GM13976 (cell line): ENCODE results near the gene NRF1.
A peak's percentile ranks its signal among the peaks of the same experiment; 100 is the strongest.

Source experiments
- DNase-seq: peaks from one replicate; pipeline ENCODE4 v3.0.0; 2012; ENCODE audit warnings: low spot score
- in situ Hi-C: fragments of 300-500 bp; cut with MboI; formaldehyde crosslinking; loops from one replicate; pipeline ENCODE4 v1.12.0; 2022; ENCODE audit warnings: low sequenced_read_pairs, mixed read lengths, inconsistent platforms; ENCODE audit not compliant: unreplicated experiment
- TF ChIP-seq, protein P1 (sequence below): IDR thresholded peaks from 2 replicates; pipeline ENCODE4 v1.5.1; 2012; ENCODE audit warnings: borderline replicate concordance, mild to moderate bottlenecking; ENCODE audit not compliant: insufficient read depth; ENCODE audit errors: extremely low read depth, missing control alignments, control extremely low read depth

NRF1 gene

DNA sequence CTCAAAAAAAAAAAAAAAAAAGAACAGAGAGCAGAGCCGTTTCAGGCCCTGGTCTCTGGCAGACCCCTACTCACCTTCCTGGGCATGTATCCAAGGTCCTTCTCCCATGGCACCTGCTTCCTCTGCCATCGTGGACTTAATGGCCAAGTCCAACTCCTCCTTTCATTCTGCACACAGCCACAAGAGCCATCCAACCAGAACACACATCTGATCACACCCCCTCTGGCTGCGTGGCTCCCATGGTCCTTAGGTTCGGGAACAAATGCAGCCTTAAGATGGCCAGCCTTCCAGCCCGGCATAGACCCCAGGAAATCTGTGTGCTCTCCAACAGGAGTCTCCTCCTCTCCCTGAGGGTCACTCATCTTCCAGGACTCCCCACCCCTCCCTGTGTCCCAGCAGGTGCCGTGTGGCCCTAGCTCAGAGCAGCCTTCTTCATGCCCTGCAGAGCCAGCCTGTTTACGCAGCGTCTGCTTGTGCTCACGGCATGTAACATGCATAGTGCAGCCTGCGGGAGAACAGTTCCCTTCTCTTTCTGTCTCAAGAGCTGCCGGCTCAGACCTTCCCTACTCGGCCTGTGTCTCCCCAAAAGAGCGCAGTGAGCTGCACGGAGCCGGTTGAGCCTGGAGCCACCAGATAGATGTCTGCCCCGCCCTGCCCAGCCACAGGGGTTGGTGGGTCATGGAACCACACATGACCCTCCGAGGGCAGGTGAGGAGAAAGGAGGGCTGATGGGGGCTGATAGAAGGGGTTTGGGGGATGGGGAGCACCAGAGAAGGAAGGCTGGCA is 157.3 kb downstream of the NRF1 start:
- no peak for DNase-seq
- TF ChIP-seq, protein P1, sequence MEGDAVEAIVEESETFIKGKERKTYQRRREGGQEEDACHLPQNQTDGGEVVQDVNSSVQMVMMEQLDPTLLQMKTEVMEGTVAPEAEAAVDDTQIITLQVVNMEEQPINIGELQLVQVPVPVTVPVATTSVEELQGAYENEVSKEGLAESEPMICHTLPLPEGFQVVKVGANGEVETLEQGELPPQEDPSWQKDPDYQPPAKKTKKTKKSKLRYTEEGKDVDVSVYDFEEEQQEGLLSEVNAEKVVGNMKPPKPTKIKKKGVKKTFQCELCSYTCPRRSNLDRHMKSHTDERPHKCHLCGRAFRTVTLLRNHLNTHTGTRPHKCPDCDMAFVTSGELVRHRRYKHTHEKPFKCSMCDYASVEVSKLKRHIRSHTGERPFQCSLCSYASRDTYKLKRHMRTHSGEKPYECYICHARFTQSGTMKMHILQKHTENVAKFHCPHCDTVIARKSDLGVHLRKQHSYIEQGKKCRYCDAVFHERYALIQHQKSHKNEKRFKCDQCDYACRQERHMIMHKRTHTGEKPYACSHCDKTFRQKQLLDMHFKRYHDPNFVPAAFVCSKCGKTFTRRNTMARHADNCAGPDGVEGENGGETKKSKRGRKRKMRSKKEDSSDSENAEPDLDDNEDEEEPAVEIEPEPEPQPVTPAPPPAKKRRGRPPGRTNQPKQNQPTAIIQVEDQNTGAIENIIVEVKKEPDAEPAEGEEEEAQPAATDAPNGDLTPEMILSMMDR, result no peak
- in situ Hi-C loops, result no loop called here

DNA sequence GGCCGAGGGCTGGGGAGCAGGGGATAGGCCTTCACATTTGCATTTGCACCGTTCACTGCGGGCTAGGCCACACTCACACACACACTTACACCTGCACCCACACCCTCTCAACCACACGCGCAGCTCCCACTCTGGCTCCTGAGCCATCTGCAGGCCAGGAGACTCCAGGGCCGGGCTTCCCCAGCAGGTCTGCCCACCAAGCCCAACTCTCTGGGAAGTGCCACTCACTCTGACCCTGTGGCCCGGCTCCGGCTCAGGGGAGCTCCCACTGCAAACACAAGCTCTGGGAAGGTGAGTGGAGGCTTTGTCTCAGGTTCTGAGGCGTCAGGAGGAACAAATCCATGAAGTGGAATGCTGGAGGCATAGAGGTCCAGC is 157.9 kb downstream of the NRF1 start:
- in situ Hi-C loops, result no loop called here
- TF ChIP-seq, protein P1, result no peak
- no peak for DNase-seq

DNA sequence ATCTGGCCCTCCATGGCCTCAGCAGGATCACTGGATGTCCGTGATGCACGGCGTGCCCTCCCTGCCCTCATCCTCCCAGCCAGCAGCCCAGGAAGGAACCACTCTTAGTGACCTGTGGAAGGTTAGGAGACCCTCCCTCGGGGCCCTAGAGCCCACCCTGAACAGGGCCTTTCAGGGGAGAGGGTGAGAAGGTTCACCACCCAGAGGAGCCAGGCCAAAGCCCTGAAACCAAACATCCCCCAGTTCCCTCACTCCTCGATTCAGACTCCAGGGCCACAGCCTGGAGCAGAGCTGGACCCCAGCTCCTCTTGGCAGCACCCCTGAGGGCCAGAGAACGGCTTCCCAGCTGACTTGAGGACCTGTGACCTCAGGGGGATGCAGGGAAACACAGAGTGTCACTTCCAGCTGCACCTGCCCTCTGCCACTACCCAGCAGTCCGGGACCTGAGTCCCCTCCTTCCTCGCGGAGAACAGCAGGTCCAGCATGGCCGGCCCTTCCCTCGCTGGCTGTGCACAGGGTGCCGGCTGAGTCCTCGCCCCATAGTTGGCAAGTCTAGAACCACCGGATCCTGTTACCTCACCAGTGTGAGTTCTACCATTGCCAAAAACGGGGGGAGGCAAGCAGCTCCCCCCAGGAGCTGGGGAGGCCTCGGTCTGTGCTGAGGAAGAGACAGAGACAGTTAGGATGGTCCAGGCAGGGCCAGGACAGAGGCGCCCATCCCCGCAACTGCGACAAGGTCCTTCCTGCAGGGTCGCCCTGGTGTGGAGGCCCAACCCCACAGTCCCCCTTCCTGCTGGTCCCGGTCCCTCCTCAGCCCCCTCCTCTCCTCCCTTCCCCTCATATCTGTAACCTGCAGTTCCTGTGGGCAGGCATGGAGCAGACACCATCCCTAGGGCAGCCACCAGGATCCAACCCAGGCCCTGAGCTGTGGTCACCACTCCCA is 158.6 kb downstream of the NRF1 start:
- in situ Hi-C loops, result no loop called here
- peak; percentile 37 for DNase-seq
- TF ChIP-seq, protein P1, result no peak

DNA sequence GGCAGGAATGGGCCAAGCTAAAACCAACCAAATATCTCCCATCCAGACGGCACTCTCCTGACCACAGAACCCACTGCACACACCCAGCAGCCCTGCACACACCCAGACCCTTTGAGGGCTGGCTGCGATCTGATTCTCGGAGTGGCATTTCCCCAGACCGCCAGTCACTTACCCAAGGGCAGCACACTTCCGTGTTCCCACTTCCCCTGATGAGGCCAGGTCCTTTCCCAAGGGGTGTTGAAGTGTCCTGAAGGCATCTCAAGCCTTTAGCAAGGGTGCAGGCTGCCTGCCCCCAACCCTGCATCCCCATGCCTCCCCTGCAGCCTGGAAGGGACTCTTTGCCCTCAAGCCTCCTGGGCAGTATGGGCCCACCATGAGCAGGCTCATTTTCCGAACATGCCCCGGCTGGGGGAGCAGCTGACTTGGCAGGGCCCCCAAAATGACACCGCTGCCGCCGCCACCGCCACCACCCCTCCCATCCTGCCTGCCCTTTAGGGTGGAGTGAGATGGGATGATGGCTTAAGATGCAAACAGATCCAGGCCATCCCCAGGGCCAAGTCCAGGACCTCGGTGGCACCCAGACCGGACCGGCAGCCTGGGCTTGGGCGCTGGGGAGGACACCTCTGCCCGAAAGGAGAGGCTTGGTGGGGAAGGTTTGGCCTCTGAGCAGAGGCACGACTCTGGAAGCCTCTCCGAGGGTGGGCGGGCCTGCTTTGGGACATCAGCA is 159.8 kb downstream of the NRF1 start:
- in situ Hi-C loops, result no loop called here
- no peak for DNase-seq
- TF ChIP-seq, protein P1, result no peak

DNA sequence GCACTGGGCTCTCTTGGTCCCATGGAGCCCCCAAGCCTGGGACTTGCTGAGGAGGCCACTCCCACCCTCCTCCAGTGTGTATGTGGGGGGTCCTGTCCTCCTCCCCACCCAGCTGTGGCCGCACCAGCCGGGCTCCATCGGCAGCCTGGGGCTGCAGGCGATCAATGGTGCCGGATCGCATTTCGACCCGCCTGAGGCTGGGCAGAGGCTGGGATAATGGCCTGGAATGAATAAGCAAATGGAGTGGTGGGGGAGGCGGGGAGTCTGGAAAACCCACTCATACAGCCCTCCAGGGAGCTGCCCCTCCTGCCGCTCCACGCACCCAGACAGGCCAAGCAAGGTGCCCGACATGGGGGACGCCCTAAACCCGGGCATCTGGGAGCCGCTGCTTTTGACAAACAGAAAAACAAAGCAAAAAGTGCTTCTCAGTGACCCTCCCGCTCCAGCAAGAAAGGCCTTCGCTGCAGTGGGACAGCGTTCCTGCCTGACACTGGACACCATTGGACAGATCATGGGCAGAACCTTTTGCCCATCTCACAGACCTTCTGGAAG is 160.5 kb downstream of the NRF1 start:
- TF ChIP-seq, protein P1, result no peak
- no peak for DNase-seq
- in situ Hi-C loops, result no loop called here
